Measurements from ENCODE around the gene CTDSP2.
A peak's percentile ranks its signal among the peaks of the same experiment; 100 is the strongest.

CTDSP2 gene

DNA sequence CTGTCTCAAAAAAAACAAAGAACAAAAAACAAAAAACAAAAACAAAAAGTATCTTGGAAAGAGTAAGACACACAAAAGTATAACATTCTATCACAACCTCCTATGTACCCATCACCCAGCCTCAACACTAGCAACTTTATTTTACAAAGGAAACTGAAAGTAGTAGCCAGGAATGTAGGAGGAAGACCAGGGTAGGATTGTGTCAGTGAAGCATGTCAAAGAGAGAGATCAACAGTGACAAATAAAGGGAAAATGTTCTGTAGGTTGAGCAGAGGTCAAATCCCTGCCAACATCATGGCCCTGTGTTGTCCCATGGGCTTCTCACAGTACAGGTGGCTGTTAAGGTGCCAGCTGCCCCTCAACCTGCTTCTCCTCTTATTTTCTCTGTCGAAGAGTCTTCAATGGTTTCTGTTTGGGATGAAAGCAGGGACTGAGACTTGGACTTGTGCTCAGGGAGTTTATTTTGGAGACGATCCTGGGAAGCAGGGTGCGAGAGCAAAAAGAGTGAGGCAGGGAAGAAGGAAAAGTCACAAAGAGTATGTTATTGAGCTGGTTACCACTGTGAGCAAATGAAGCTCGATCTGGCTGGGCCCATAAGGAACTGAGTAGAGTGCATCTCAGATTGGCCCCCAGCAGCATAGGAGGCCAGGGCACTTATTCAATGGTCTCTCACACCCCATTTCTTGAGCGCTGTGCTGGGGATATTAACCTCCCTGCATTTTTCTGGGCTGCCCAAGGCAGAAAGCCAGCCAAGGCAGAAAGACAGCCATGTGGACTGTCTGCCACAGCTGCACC is 29.4 kb upstream of the CTDSP2 start:
- DNase-seq (ENCODE audit: insufficient read length) (no peak), FAIRE-seq (no peak)
- TF ChIP-seq POLR2A (IDR thresholded peaks at IDR 0.05; ENCODE audit: low read depth, low read length) = no peak
- TF ChIP-seq TAF1 (IDR thresholded peaks at IDR 0.05; ENCODE audit: borderline replicate concordance, low read depth, low read length) = no peak
- TF ChIP-seq POLR2AphosphoS5 (IDR thresholded peaks at IDR 0.05; ENCODE audit: low read depth, low read length) = no peak

DNA sequence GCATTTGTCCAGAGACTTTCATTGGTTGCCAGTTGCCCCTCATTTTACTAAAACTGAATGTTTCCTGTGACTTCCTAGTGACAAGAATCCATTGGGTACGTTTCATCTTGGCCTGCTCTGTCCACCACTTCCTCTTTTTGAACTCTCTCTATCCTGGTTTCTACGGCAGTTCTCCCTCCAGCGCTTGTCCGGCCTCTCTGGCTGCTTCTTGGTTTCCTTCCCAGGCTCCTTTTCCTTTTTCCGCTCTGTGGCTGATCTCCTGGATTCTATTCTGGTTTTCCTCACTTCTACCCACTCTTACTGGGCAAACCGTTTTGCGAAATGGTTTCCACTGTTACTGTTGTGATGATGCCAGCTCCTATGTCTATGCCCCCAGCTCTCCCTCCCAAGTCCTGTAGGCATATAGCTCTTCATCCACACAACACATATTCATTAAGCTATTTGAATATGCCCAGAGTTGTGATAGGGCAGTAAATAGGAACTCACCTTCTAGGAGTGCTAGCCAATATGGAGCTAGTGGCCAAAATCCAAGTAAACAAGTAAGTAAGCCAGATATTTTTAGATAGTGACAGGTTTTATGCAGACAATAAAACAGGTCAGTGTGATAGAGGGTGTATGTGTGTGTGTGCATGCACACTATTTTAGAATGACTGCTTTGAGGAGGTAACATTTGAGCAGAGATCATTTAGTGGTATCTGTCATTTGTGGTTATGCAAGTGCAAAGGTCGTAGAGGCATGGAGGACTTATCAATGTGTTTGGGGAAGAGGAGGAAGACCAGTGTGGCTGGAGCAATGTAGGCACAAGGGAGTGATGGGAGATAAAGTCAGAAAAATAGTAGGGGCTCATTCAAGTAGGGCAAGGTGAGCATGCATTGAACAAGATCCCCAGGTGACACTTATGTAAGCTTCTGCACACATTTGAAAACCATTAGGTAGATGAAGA is 27.9 kb upstream of the CTDSP2 start:
- TF ChIP-seq TAF1 (IDR thresholded peaks at IDR 0.05; ENCODE audit: borderline replicate concordance, low read depth, low read length) (no peak), POLR2A (IDR thresholded peaks at IDR 0.05; ENCODE audit: low read depth, low read length) (no peak), POLR2AphosphoS5 (IDR thresholded peaks at IDR 0.05; ENCODE audit: low read depth, low read length) (no peak)
- FAIRE-seq (no peak), DNase-seq (ENCODE audit: insufficient read length) (no peak)

DNA sequence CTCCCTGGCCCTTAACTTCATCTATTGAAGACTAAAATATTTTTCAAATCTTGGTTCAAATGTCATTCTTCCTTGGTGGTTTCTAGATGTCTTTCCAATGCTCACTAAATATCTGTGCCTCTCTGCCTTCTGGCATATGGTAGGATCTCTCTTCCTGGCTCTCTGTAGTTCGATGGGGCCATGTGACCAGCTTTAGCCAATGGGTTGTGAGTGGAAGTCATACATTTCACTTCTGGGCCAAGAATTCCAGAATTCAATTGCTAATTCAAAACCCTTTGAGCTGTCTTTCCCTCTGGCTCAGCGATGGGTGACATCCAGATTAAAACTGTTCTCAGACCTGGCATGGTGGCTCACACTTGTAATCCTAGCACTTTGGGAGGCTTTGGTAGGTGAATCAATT is 25.8 kb upstream of the CTDSP2 start:
- TF ChIP-seq POLR2A (IDR thresholded peaks at IDR 0.05; ENCODE audit: low read depth, low read length) (no peak), POLR2AphosphoS5 (IDR thresholded peaks at IDR 0.05; ENCODE audit: low read depth, low read length) (no peak), TAF1 (IDR thresholded peaks at IDR 0.05; ENCODE audit: borderline replicate concordance, low read depth, low read length) (no peak)
- DNase-seq (ENCODE audit: insufficient read length) (no peak), FAIRE-seq (no peak)

DNA sequence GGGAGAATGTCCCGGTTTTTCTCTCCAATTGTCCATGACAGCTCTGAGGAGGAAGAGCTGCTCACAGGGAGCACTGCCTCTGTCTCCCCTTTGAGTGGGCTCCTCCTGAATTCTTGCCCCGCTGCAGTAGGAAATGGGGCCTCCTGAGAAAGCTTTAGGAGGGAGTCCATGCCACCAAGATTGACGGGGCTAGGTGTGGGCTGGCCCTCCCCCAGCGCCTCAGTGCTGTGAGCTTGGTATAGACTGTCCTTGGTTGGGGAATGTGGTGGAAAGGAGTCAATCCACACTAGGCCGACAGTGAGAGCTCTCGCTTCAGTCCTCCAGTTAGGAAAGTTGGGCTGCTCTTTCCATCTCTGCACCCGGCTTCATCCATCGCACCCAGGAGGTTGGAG is 23.4 kb upstream of the CTDSP2 start:
- no peak for DNase-seq (ENCODE audit: insufficient read length)
- TF ChIP-seq TAF1 (IDR thresholded peaks at IDR 0.05; ENCODE audit: borderline replicate concordance, low read depth, low read length) (no peak), POLR2AphosphoS5 (IDR thresholded peaks at IDR 0.05; ENCODE audit: low read depth, low read length) (no peak), POLR2A (IDR thresholded peaks at IDR 0.05; ENCODE audit: low read depth, low read length) (no peak)
- no peak for FAIRE-seq

DNA sequence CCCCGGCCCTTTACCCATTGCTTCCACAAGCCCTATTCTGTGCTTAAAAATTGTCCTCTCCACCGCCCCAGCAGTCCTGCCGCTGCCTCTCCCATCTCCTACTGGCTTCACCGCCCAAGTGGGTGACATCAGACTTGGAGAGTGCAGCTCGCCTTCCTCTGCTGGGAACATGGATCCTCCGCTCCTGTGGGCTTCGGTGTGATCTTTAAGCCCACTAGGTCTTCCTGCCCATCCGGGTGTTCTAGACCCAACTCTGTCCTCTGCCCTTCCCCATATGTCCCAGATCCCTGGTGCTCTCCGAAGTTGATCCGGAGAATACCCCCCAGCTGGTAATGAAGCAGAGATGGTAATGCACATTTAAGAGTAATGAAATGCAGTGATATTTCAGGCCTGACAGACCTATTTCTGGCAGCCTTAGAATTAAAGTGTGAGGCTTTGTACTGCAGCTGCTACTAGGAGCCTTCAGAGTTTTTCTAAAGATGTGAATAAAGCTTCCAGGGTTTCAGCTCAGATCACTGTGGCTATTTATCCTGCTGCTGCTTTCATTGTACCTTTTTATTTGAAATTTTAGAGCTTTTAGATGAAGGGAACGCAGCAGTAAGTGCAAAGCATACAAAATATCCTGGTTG is 22.9 kb upstream of the CTDSP2 start:
- TF ChIP-seq POLR2AphosphoS5 (IDR thresholded peaks at IDR 0.05; ENCODE audit: low read depth, low read length) = no peak
- no peak for TF ChIP-seq TAF1 (IDR thresholded peaks at IDR 0.05; ENCODE audit: borderline replicate concordance, low read depth, low read length)
- TF ChIP-seq POLR2A (IDR thresholded peaks at IDR 0.05; ENCODE audit: low read depth, low read length) = no peak
- DNase-seq (ENCODE audit: insufficient read length) (no peak), FAIRE-seq (no peak)

DNA sequence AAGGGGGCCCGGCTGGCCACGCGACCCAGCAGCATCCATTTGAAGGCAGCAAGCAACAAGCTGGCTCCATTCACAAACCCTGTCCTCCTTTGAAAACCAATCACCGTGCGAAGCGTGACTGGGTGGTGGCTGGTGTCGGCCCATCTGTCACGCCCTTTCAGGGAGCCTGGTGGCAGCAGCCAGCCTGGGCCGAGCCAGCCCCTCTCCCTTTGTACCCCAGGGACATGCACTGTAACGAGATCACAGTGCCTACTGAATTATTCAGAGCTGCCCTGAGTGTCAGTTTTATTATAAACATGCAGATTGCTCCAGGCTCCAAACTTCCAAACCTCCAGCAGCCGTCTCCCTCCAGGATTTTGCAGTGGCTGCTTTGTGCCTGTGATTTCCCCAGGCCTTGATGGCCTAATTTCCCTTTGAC is 22.3 kb upstream of the CTDSP2 start:
- no peak for FAIRE-seq
- TF ChIP-seq TAF1 (IDR thresholded peaks at IDR 0.05; ENCODE audit: borderline replicate concordance, low read depth, low read length) = no peak
- TF ChIP-seq POLR2AphosphoS5 (IDR thresholded peaks at IDR 0.05; ENCODE audit: low read depth, low read length) = no peak
- TF ChIP-seq POLR2A (IDR thresholded peaks at IDR 0.05; ENCODE audit: low read depth, low read length) = no peak
- DNase-seq (ENCODE audit: insufficient read length) = no peak

DNA sequence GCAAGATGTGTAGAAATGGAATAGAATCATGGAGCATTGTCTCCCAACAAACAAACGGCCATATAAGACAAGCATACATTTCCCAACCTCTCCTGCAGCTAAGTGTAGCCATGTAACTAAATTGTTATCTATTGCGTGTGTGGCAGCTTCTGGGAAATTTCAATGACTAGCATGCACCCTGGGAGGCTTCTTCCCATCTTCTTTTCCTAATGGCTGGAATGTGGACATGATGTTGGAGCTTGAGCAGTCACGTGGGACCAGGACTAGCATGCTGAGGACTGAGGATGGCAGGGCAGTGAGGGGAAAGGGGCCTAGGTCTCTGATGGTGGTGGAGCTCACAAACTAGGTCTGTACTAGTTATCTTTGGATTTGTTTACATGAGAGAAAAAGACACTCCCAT is 21.7 kb upstream of the CTDSP2 start:
- no peak for TF ChIP-seq TAF1 (IDR thresholded peaks at IDR 0.05; ENCODE audit: borderline replicate concordance, low read depth, low read length)
- no peak for TF ChIP-seq POLR2A (IDR thresholded peaks at IDR 0.05; ENCODE audit: low read depth, low read length)
- TF ChIP-seq POLR2AphosphoS5 (IDR thresholded peaks at IDR 0.05; ENCODE audit: low read depth, low read length) = no peak
- DNase-seq (ENCODE audit: insufficient read length) (no peak), FAIRE-seq (no peak)

DNA sequence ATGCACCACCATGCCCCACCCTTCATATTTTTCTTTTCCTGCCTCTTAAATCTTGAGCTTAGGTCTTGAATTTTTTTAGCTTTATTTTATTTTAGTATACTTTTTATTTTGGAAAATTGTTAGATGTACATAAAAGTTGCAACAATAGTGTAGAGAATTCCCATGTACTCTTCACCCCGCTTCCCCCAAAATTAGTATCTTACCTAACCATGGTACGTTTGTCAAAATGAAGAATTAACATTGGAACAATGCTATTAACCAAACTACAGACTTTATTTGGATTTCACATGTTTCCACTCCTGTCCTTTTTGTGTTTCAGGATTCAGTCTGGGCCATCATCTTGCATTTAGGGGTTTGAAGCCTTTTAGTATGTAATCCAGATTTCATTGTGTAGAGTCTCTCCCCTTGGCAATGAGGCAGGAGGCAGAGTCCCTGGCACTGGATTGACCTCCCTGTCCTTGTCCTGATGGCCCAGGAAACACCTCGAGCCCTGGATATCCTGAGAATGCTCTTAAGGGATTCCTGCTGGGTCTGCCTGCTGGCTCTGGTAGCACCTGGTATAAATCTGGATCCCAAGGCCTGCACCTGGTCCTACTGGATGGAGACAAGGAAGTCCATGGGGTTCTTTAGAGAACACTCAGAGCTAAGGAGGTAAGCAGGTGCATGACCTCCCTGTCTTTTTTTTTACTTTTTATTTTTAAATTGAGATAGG is 19.9 kb upstream of the CTDSP2 start:
- FAIRE-seq = no peak
- no peak for DNase-seq (ENCODE audit: insufficient read length)
- TF ChIP-seq POLR2AphosphoS5 (IDR thresholded peaks at IDR 0.05; ENCODE audit: low read depth, low read length) (no peak), TAF1 (IDR thresholded peaks at IDR 0.05; ENCODE audit: borderline replicate concordance, low read depth, low read length) (no peak), POLR2A (IDR thresholded peaks at IDR 0.05; ENCODE audit: low read depth, low read length) (no peak)

DNA sequence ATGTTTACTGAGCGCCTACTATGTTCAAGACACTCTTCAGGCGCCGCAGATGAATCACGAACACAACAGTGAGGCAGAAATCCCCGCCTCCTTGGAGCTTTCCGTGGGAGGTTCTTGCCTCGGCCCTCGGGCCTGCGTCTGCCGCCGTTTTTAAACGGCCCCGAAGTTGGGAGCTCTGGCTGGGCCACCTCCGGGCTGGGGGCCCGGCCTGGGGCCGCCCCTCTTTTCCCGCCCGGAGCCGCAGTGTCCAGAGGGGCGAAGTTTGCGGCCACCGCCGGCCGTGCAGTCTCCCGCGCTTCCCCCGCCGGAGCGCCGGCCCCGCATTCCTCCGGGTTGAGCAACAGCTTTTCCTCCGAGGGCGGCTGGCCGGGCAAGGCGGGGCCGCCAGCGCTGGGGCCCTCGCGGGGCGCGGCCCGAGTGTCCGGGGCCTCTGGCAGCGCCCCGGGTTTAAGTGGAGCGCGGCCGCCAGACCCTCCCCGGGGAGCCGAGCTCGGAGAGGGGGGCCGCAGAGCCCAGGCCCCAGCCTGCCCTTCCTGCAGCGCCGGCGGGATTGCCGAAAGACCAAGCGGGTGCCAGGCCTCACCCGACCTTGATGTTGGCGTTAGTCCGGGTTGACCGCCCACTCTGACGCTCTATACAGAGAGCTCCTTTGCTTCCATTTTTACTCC is 18.7 kb upstream of the CTDSP2 start:
- FAIRE-seq = no peak
- peak; percentile 67 for DNase-seq (ENCODE audit: insufficient read length)
- TF ChIP-seq POLR2A (IDR thresholded peaks at IDR 0.05; ENCODE audit: low read depth, low read length) (no peak), TAF1 (IDR thresholded peaks at IDR 0.05; ENCODE audit: borderline replicate concordance, low read depth, low read length) (no peak), POLR2AphosphoS5 (IDR thresholded peaks at IDR 0.05; ENCODE audit: low read depth, low read length) (no peak)

DNA sequence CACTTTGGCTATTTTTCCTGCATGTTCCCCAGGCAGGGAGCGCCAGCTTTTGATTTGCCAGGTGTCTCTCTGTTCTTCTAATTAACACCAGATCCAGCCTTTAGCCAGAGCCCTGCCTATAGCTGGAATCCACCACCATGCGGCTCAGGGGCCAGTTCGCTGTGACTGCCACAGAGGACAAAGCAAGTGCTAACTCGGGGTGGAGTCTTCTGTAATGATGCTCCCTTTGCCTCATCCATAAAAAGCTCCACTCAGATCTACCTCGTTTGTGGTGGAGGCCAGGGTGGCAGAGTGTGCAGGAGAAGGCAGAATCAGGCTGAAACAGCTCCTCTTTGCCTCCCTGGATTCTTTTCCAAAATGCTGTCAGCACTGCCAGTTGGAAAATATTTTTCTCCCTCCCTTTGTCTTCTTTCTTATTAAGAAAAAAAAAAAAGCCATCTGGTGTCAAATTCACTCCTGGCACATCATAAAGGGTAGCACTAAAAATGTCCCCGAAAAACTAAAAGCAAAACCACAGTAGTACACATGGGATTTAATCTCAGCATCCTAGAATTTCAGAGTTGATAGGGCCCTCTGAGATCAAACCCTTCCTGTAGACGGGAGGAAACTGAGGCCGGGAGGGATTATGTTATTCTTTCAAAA is 18.0 kb upstream of the CTDSP2 start:
- peak; percentile 24 for FAIRE-seq
- DNase-seq (ENCODE audit: insufficient read length) = no peak

More for the DNA sequence above, 18.0 kb upstream of the CTDSP2 start:
- TF ChIP-seq POLR2A (IDR thresholded peaks at IDR 0.05; ENCODE audit: low read depth, low read length) (no peak), POLR2AphosphoS5 (IDR thresholded peaks at IDR 0.05; ENCODE audit: low read depth, low read length) (no peak), TAF1 (IDR thresholded peaks at IDR 0.05; ENCODE audit: borderline replicate concordance, low read depth, low read length) (no peak)
